ENCODE data around the gene LCN1. TPM values are rescaled to one million over a fixed set of nuclear protein-coding genes. Genes with fewer than 3 reads are reported as not detected.

The LCN1 gene
- total RNA-seq, 4 donors from 2014 or later = not detected

- DNase-seq = no peak
- H3K4me1 ChIP-seq = peaks cover 0 to 16% of the 10 kb centered on the region in 2 donors
- no peaks in the 10 kb centered on the region for H3K9me3 ChIP-seq
- no peak overlapping the region for H3K4me3 ChIP-seq (replicated peaks in 1 of 3)
- H3K27me3 ChIP-seq = no peaks in the 10 kb centered on the region
- intact Hi-C loops (cut with DNase I) = no loop called here
- H3K27ac ChIP-seq = no peak overlapping the region
- 60 to 64% methylated on average over 3 of the region's 3 CpGs for WGBS, 2 donors
- TF ChIP-seq CTCF (IDR thresholded peaks at IDR 0.05) (no peak), POLR2A (IDR thresholded peaks at IDR 0.05) (no peak)
- no peaks in the 10 kb centered on the region for H3K36me3 ChIP-seq
Measured at GRCh38 chr9:135570456-135570855, 49.2 kb downstream of the LCN1 start.

DNA sequence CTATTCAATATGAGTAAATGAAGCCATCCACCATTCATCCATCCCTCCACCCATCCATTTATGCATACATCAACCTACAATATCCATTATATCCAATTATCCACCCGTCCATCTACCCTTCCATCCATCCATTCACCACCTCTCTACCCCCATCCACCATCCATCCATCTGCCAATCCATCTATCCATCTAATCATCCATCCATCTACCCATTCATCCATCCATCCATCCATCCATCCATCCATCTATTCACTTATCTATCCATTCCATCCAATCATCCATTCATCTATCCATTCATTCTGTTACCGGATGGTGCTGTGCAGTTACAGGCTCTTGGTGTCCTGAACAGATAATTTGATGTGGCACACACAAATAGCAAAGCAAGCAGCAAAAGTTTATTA is 51.0 kb downstream of the LCN1 start:
- Histone ChIP-seq H3K36me3 (no peaks in the 10 kb centered on the region), H3K9me3 (no peaks in the 10 kb centered on the region), H3K4me3 (replicated peaks in 1 of 3) (no peak overlapping the region), H3K4me1 (peaks cover 0 to 15% of the 10 kb centered on the region in 2 donors), H3K27ac (no peak overlapping the region), H3K27me3 (no peaks in the 10 kb centered on the region)
- no peak for DNase-seq
- TF ChIP-seq CTCF (IDR thresholded peaks at IDR 0.05) (no peak), POLR2A (IDR thresholded peaks at IDR 0.05) (no peak)
- WGBS, 2 donors = 91 to 93% methylated on average over 2 of the region's 2 CpGs
- intact Hi-C loops (cut with DNase I) = no loop called here

GRCh38 chr9:135573124-135573523 is 51.9 kb downstream of the LCN1 start:
- DNase-seq = no peak
- H3K9me3 ChIP-seq = no peaks in the 10 kb centered on the region
- WGBS, 2 donors = 80 to 88% methylated on average over 1 of the region's 1 CpG
- H3K4me1 ChIP-seq = peaks cover 0 to 11% of the 10 kb centered on the region in 2 donors
- TF ChIP-seq CTCF (IDR thresholded peaks at IDR 0.05) (no peak), POLR2A (IDR thresholded peaks at IDR 0.05) (no peak)
- H3K27ac ChIP-seq = no peak overlapping the region
- no peaks in the 10 kb centered on the region for H3K36me3 ChIP-seq
- H3K4me3 ChIP-seq (replicated peaks in 1 of 3) = no peak overlapping the region
- intact Hi-C loops (cut with DNase I) = no loop called here
- H3K27me3 ChIP-seq = no peaks in the 10 kb centered on the region

DNA sequence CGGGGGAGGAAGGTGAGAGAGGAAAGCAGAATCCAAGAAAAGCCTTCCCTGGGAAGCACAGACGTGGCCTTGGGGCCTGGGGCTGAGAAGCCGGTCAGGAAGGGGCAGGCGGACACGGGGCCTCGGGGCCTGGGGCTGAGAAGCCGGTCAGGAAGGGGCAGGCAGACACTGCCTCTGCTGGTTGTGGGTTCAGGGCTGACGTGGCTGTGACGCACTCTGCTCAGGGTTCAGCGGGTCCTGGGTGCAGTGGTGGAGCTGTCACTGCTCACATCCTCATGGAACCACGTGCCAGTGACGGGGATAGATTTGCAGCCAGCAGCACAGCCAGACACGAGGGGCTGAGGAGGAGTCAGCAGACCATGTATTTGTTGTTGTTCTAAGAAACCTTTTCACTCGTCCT is 53.1 kb downstream of the LCN1 start:
- peak; percentile 22 to 35 for DNase-seq
- 54% methylated on average over 14 of the region's 14 CpGs for WGBS, 2 donors
- H3K27me3 ChIP-seq = no peaks in the 10 kb centered on the region

GRCh38 chr9:135574943-135575342 is 53.7 kb downstream of the LCN1 start:
- no peaks in the 10 kb centered on the region for H3K36me3 ChIP-seq
- intact Hi-C loops (cut with DNase I) = no loop called here
- H3K9me3 ChIP-seq = no peaks in the 10 kb centered on the region
- no peak for DNase-seq
- TF ChIP-seq CTCF (IDR thresholded peaks at IDR 0.05) (no peak), POLR2A (IDR thresholded peaks at IDR 0.05) (no peak)
- no peaks in the 10 kb centered on the region for H3K27me3 ChIP-seq
- peaks cover 0 to 11% of the 10 kb centered on the region in 2 donors for H3K4me1 ChIP-seq
- H3K27ac ChIP-seq = no peak overlapping the region
- no peak overlapping the region for H3K4me3 ChIP-seq (replicated peaks in 1 of 3)
- WGBS, 2 donors = 70 to 82% methylated on average over 2 to 15 of the region's 15 CpGs

More for the DNA sequence above, 53.1 kb downstream of the LCN1 start:
- Histone ChIP-seq H3K4me1 (peaks cover 0 to 11% of the 10 kb centered on the region in 2 donors), H3K4me3 (replicated peaks in 1 of 3) (no peak overlapping the region), H3K9me3 (no peaks in the 10 kb centered on the region), H3K27ac (no peak overlapping the region), H3K36me3 (no peaks in the 10 kb centered on the region)
- no peak for TF ChIP-seq POLR2A (IDR thresholded peaks at IDR 0.05)
- no peak for TF ChIP-seq CTCF (IDR thresholded peaks at IDR 0.05)
- intact Hi-C loops (cut with DNase I) = no loop called here

Other genes starting within 250 kb of the LCN1 start
- gene PPP1R26, start 41.7 kb upstream of the LCN1 start, total RNA-seq = 10 to 100 TPM; 22.3 to 29.8 (median 25.7) TPM
- 10 to 100 TPM; 26.5 to 47.5 (median 33.1) TPM for gene MRPS2, start 20.8 kb upstream of the LCN1 start, total RNA-seq
- gene OBP2A, start 24.7 kb downstream of the LCN1 start, total RNA-seq = not detected
- gene PAEP, start 40.3 kb downstream of the LCN1 start, total RNA-seq = not detected
- not detected for gene GLT6D1, start 118.1 kb downstream of the LCN1 start, total RNA-seq
- not detected for gene LCN9, start 141.9 kb downstream of the LCN1 start, total RNA-seq
- gene SOHLH1, start 178.0 kb downstream of the LCN1 start, total RNA-seq = not detected
- under 1 TPM in 1 of 4 donors, not detected in 3; 0.21 TPM for gene KCNT1, start 180.7 kb downstream of the LCN1 start, total RNA-seq

Data from thyroid gland (tissue), 4 donors.